SK-N-SH (cell line): ENCODE measurements around the gene NOS1. TPM values are rescaled to one million over a fixed set of nuclear protein-coding genes. Genes with fewer than 3 reads are reported as not detected.

Source experiments
- CTCF ChIA-PET: fragments of 300-600, 350-600 bp; formaldehyde crosslinking; extraction: SDS; loops from one replicate; lab custom pipeline; 2021; lab: Yijun Ruan, JAX
- POLR2A ChIA-PET: fragments of 350-600 bp; sonication (Branson Sonifier 250); formaldehyde crosslinking; extraction: SDS; loops from one replicate; lab custom pipeline; 2020; ENCODE audit warnings: antibody characterized with exemption, inconsistent platforms; lab: Yijun Ruan, JAX
- DNase-seq: peaks from one replicate; pipeline ENCODE4 v3.0.0; 2012
- H2AFZ ChIP-seq: fragments of 200-600 bp; sonication (generic); 2 replicates; pipeline ENCODE4 v1.8.1; 2016; ENCODE audit warnings: antibody characterized with exemption, mild to moderate bottlenecking, low read depth
- H3F3A ChIP-seq: fragments of 200-600 bp; sonication (generic); replicated peaks from 2 replicates; pipeline ENCODE3; 2016; ENCODE audit warnings: antibody characterized with exemption, mild to moderate bottlenecking; ENCODE audit not compliant: insufficient read depth
- H3K27ac ChIP-seq, 2 experiments: fragments of 200-500 bp in 1 of 2; fragments of 200-600 bp in 1 of 2; sonication (Bioruptor generic) in 1 of 2; sonication (generic), shearing (Covaris generic) in 1 of 2; 2 replicates each; pipeline versions ENCODE4 v1.5.1 to v1.6.1; 2014 to 2016; ENCODE audit warnings: low read depth in 2 of 2, inconsistent platforms in 1 of 2, low read length in 1 of 2, mild to moderate bottlenecking in 1 of 2, mixed read lengths in 1 of 2
- H3K27me3 ChIP-seq: fragments of 200-600 bp; sonication (generic), shearing (Covaris generic); 2 replicates; pipeline ENCODE4 v1.6.1; 2016; ENCODE audit warnings: mixed run types; ENCODE audit not compliant: insufficient read depth
- H3K36me3 ChIP-seq, 2 experiments: fragments of 200-500 bp in 1 of 2; fragments of 200-600 bp in 1 of 2; sonication (Bioruptor generic) in 1 of 2; sonication (generic) in 1 of 2; replicated peaks in 1 of 2; 2 replicates each; pipeline versions ENCODE3 to v1.5.1; 2014 to 2016; ENCODE audit warnings: low read length in 1 of 2, mild to moderate bottlenecking in 1 of 2; ENCODE audit not compliant: insufficient read depth in 2 of 2, control insufficient read depth in 1 of 2
- H3K4me1 ChIP-seq, 2 experiments: fragments of 200-500 bp in 1 of 2; fragments of 200-600 bp in 1 of 2; sonication (Bioruptor generic) in 1 of 2; sonication (generic), shearing (Covaris generic) in 1 of 2; 2 replicates each; pipeline versions ENCODE4 v1.5.1 to v1.6.1; 2014 to 2016; ENCODE audit warnings: low read depth in 1 of 2, low read length in 1 of 2, mixed run types in 1 of 2; ENCODE audit not compliant: insufficient read depth in 2 of 2, control insufficient read depth in 1 of 2
- H3K4me2 ChIP-seq: fragments of 200-600 bp; sonication (generic), shearing (Covaris generic); 2 replicates; pipeline ENCODE4 v1.6.1; 2017; ENCODE audit warnings: mixed run types
- H3K4me3 ChIP-seq, 2 experiments: fragments of 200-500 bp in 1 of 2; fragments of 200-600 bp in 1 of 2; sonication (Bioruptor generic) in 1 of 2; sonication (generic), shearing (Covaris generic) in 1 of 2; 2 replicates each; pipeline versions ENCODE4 v1.5.1 to v1.8.1; 2014 to 2016; ENCODE audit warnings: low read depth in 2 of 2, inconsistent platforms in 1 of 2, low read length in 1 of 2, mild to moderate bottlenecking in 1 of 2, mixed read lengths in 1 of 2, moderate library complexity in 1 of 2
- H3K79me2 ChIP-seq: fragments of 200-600 bp; sonication (generic); 2 replicates; pipeline ENCODE4 v1.8.1; 2017; ENCODE audit warnings: mild to moderate bottlenecking; ENCODE audit not compliant: insufficient read depth
- H3K9ac ChIP-seq: fragments of 200-600 bp; sonication (generic); 2 replicates; pipeline ENCODE4 v1.6.1; 2017; ENCODE audit warnings: mixed run types
- H3K9me2 ChIP-seq: fragments of 200-600 bp; sonication (generic); 2 replicates; pipeline ENCODE4 v1.6.1; 2017; ENCODE audit warnings: mixed run types
- H3K9me3 ChIP-seq: fragments of 200-600 bp; sonication (generic); 2 replicates; pipeline ENCODE4 v1.6.1; 2017; ENCODE audit warnings: mixed run types, mild to moderate bottlenecking, moderate library complexity
- H4K20me1 ChIP-seq: fragments of 200-600 bp; sonication (generic); 2 replicates; pipeline ENCODE4 v1.6.1; 2017; ENCODE audit warnings: mild to moderate bottlenecking, mixed run types; ENCODE audit not compliant: insufficient read depth
- CTCF ChIP-seq: fragments of 200-600 bp; sonication (generic); IDR thresholded peaks from 2 replicates; pipeline ENCODE4 v1.6.1; 2017; ENCODE audit warnings: antibody characterized with exemption, mild to moderate bottlenecking, moderate library complexity
- ELF1 ChIP-seq: IDR thresholded peaks from 2 replicates; pipeline ENCODE4 v1.4.0; 2012
- EP300 ChIP-seq, 2 experiments: IDR thresholded peaks; 2 replicates each; pipeline versions ENCODE4 v1.4.0 to v1.6.1; 2012; ENCODE audit warnings: borderline replicate concordance in 1 of 2, low read depth in 1 of 2, low read length in 1 of 2
- IRF3 ChIP-seq: fragments of 150-350 bp; IDR thresholded peaks from 2 replicates; pipeline ENCODE4 v1.6.1; 2016; ENCODE audit warnings: mild to moderate bottlenecking, low read depth, low read length
- JUND ChIP-seq: IDR thresholded peaks from 2 replicates; pipeline ENCODE4 v1.4.0; 2012
- MAX ChIP-seq: IDR thresholded peaks from 2 replicates; pipeline ENCODE4 v1.4.0; 2012; ENCODE audit warnings: low read depth
- MEF2A ChIP-seq: IDR thresholded peaks from 2 replicates; pipeline ENCODE4 v1.4.0; 2012; ENCODE audit warnings: low read depth, borderline replicate concordance
- MXI1 ChIP-seq: IDR thresholded peaks from 2 replicates; pipeline ENCODE4 v1.6.1; 2012; ENCODE audit warnings: mild to moderate bottlenecking, low read depth, low read length, improper control_type of control experiment
- NFIC ChIP-seq: IDR thresholded peaks from 2 replicates; pipeline ENCODE4 v1.4.0; 2012; ENCODE audit warnings: borderline replicate concordance
- NRF1 ChIP-seq: IDR thresholded peaks from 2 replicates; pipeline ENCODE4 v1.6.1; 2012; ENCODE audit warnings: low read depth, mild to moderate bottlenecking, low read length
- POLR2AphosphoS5 ChIP-seq: IDR thresholded peaks from 2 replicates; pipeline ENCODE4 v1.6.1; 2012; ENCODE audit warnings: low read depth, low read length
- RCOR1 ChIP-seq: fragments of 150-350 bp; IDR thresholded peaks from 2 replicates; pipeline ENCODE4 v1.6.1; 2017; ENCODE audit warnings: antibody characterized with exemption, low read length
- REST ChIP-seq: IDR thresholded peaks from 2 replicates; pipeline ENCODE4 v1.6.1; 2012; ENCODE audit warnings: mild to moderate bottlenecking, low read depth, low read length, moderate library complexity
- RXRA ChIP-seq: IDR thresholded peaks from 2 replicates; pipeline ENCODE4 v1.4.0; 2012; ENCODE audit warnings: low read depth, mild to moderate bottlenecking, borderline replicate concordance
- TAF1 ChIP-seq: IDR thresholded peaks from 2 replicates; pipeline ENCODE4 v1.6.1; 2012; ENCODE audit warnings: low read depth, mild to moderate bottlenecking, low read length, moderate library complexity, borderline replicate concordance
- WGBS: methylation state at CpG from one replicate; pipeline ENCODE4 v1.1.6; 2017; ENCODE audit warnings: low lambda C conversion rate; 5-methylcytosine and 5-hydroxymethylcytosine counted together
- polyA plus RNA-seq, 3 experiments: library from polyadenylated mRNA; depleted of rRNA; stranded (reverse); fragments of >200 nt; gene quantifications; 2 replicates each; pipeline ENCODE4 v1.2.3, GENCODE V29; 2012

NOS1 gene
- polyA plus RNA-seq, 1 of the 3 experiments (the other 2 are of a cell fraction), result 0.02 TPM

GRCh38 chr12:117171499-117172162 lies 189.8 kb downstream of the NOS1 start:
- Histone ChIP-seq H3F3A (no peaks in the 10 kb centered on the region), H3K36me3 (peaks cover 80 to 81% of the 10 kb centered on the region in 2 experiments), H3K4me1 (no peaks in the 10 kb centered on the region), H3K27ac (no peak overlapping the region), H3K79me2 (no peaks in the 10 kb centered on the region), H3K9ac (no peak overlapping the region), H3K9me2 (no peaks in the 10 kb centered on the region), H3K4me2 (no peak overlapping the region), H2AFZ (no peak overlapping the region), H3K9me3 (no peaks in the 10 kb centered on the region), H3K27me3 (no peaks in the 10 kb centered on the region), H3K4me3 (no peak overlapping the region), H4K20me1 (no peaks in the 10 kb centered on the region)
- ChIA-PET POLR2A (no interaction called here), CTCF (no interaction called here)
- DNase-seq, result no peak
- WGBS, result 98% methylated on average over 2 of the region's 2 CpGs
- TF ChIP-seq NFIC (no peak), RXRA (no peak), CTCF (no peak), EP300 (IDR thresholded peaks at IDR 0.05; ENCODE audit: borderline replicate concordance in 1 of 2, low read depth in 1 of 2, low read length in 1 of 2) (no peak), MEF2A (no peak), REST (no peak), ELF1 (no peak)

- ChIA-PET POLR2A (no interaction called here), CTCF (interaction anchor here (1.2 to 2.4 kb wide), 3 partner anchors 9 to 18 kb away, joined by 3 to 10 read pairs (median 9); no protein-coding TSS in a partner anchor)
- H3F3A ChIP-seq, result no peaks in the 10 kb centered on the region
- no peak overlapping the region for H3K4me2 ChIP-seq
- no peaks in the 10 kb centered on the region for H3K4me1 ChIP-seq
- H3K9me2 ChIP-seq, result no peaks in the 10 kb centered on the region
- no peaks in the 10 kb centered on the region for H3K9me3 ChIP-seq
- H3K4me3 ChIP-seq, result no peak overlapping the region
- H3K9ac ChIP-seq, result no peak overlapping the region
- 90% methylated on average over 3 of the region's 3 CpGs for WGBS
- no peaks in the 10 kb centered on the region for H3K27me3 ChIP-seq
- H2AFZ ChIP-seq, result no peak overlapping the region
- no peak for DNase-seq
- no peak overlapping the region for H3K27ac ChIP-seq
- H3K36me3 ChIP-seq, result peaks cover 75 to 85% of the 10 kb centered on the region in 2 experiments
- H4K20me1 ChIP-seq, result no peaks in the 10 kb centered on the region
- no peaks in the 10 kb centered on the region for H3K79me2 ChIP-seq
- TF ChIP-seq MXI1 (no peak), ELF1 (no peak), EP300 (IDR thresholded peaks at IDR 0.05; ENCODE audit: borderline replicate concordance in 1 of 2, low read depth in 1 of 2, low read length in 1 of 2) (no peak), POLR2AphosphoS5 (no peak), IRF3 (no peak), REST (no peak), TAF1 (no peak), JUND (no peak), NRF1 (no peak), MAX (no peak), RCOR1 (no peak), RXRA (no peak), MEF2A (no peak)
These were observed 191.9 kb downstream of the NOS1 start for GRCh38 chr12:117169548-117169947.
